NCI-H1092 treated with DMSO at 0.1 percent for 48 hours (cell line): ENCODE results near the gene LTBP1.

Experiments used
- DNase-seq: peaks from one replicate; lab custom pipeline; 2025; lab: John Stamatoyannopoulos, UW

LTBP1 gene

GRCh38 chr2:33267043-33267442, 320.3 kb downstream of the LTBP1 start:
- DNase-seq = no peak

GRCh38 chr2:33267756-33268155, 321.0 kb downstream of the LTBP1 start:
- no peak for DNase-seq

- no peak for DNase-seq
These were observed 321.6 kb downstream of the LTBP1 start for GRCh38 chr2:33268246-33268831.

- no peak for DNase-seq
These were observed 325.2 kb downstream of the LTBP1 start for GRCh38 chr2:33272001-33272400.

- no peak for DNase-seq
These were observed 326.7 kb downstream of the LTBP1 start for GRCh38 chr2:33273479-33273878.

GRCh38 chr2:33274524-33274923, 327.8 kb downstream of the LTBP1 start:
- DNase-seq = no peak

- no peak for DNase-seq
These were observed 329.1 kb downstream of the LTBP1 start for GRCh38 chr2:33275689-33276444.

GRCh38 chr2:33277002-33277426, 330.3 kb downstream of the LTBP1 start:
- no peak for DNase-seq

- no peak for DNase-seq
These were observed 331.6 kb downstream of the LTBP1 start for GRCh38 chr2:33278245-33278943.

- DNase-seq = no peak
These were observed 337.5 kb downstream of the LTBP1 start for GRCh38 chr2:33284287-33284686.

- DNase-seq = no peak
These were observed 340.8 kb downstream of the LTBP1 start for GRCh38 chr2:33287507-33288005.

- DNase-seq = peak; percentile 13
These were observed 341.3 kb downstream of the LTBP1 start for GRCh38 chr2:33288011-33288410.

GRCh38 chr2:33289961-33290360, 343.2 kb downstream of the LTBP1 start:
- no peak for DNase-seq

- peak; percentile 67 for DNase-seq
These were observed 344.7 kb downstream of the LTBP1 start for GRCh38 chr2:33291278-33292013.

- DNase-seq = no peak
These were observed 345.3 kb downstream of the LTBP1 start for GRCh38 chr2:33292063-33292462.

- peak; percentile 34 for DNase-seq
These were observed 346.3 kb downstream of the LTBP1 start for GRCh38 chr2:33292981-33293595.

GRCh38 chr2:33298233-33298632, 351.5 kb downstream of the LTBP1 start:
- DNase-seq = no peak

GRCh38 chr2:33301355-33301754, 354.6 kb downstream of the LTBP1 start:
- no peak for DNase-seq

- no peak for DNase-seq
These were observed 355.6 kb downstream of the LTBP1 start for GRCh38 chr2:33302348-33302747.

GRCh38 chr2:33304032-33304864, 357.5 kb downstream of the LTBP1 start:
- peak; percentile 4 for DNase-seq
